ENCODE results near the gene MRGPRE.
"Not testable (repeated sequence)": the region's sequence is repeated elsewhere in the genome, so short reads cannot be mapped to it uniquely, and the experiment has no call there.

The MRGPRE gene, protein sequence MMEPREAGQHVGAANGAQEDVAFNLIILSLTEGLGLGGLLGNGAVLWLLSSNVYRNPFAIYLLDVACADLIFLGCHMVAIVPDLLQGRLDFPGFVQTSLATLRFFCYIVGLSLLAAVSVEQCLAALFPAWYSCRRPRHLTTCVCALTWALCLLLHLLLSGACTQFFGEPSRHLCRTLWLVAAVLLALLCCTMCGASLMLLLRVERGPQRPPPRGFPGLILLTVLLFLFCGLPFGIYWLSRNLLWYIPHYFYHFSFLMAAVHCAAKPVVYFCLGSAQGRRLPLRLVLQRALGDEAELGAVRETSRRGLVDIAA

DNA sequence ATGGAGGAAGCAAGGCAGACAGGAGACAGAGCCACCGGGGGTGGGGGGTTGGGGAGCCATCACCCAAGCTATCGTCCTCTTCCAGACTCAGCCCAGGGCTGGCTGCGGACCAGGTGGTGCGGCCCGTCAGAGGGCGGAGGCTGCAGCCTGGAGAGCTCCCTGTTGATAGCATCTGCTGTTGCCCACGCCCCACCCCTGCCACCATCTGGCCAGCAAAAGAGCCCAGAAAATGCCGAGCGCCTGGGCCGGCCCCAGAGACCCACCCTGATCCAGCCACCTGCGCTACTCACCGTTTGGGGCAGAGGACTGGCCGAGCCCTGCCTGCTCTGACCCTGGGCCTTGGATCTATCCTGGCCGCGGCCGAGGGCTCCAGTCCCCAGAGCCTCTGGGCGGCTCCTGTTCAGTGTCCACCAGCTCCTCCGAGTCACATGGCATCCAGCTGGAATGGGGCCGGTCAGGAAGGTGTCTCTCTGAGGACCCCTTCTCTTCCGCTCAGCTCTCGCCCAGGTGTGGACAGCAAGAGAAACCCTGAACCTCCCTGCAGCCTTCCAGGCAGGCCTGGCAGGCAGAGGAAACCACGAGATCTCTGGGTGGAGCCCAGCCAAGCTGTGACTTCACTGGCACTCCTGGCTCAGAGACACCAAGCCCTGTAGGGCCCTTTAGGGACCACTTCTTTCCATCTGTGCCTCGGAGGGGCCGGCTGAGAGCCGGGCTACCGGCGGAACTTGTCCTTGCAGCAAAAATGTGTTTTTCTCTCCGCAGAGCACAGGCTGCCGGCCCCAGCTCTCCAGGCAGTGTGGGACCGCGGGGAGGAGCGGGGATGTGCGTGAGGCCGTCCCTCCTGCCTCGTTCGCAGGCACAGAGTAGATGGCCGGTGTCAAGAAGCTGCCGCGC, at the start of gene MRGPRE:
Gene MRGPRE (minus strand): TSS at position 567 of the 894 bp plus-strand sequence. CDS start 3,618 bp downstream, outside the sequence.
- DNase-seq = no peak

DNA sequence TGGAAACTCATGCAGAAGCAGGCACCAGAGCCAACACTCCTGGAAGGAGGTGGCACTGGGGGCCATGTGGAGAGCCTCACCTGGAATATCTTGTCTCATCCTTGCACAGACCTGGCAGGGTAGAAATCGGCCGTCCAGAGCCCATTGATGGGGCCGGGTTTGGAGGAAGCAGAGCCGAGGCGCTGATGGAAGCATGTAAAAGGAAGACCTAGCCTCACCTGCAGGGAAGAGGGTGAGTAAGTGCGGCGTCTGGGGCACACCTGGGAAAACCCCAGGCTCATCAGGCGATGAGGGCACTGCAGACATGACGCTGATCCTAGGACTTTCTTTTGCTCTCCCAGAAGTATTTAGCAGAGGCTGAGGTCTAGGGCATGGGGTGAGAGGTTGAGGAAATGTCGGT, 48.9 kb upstream of the MRGPRE start:
- not testable (repeated sequence) for DNase-seq

DNA sequence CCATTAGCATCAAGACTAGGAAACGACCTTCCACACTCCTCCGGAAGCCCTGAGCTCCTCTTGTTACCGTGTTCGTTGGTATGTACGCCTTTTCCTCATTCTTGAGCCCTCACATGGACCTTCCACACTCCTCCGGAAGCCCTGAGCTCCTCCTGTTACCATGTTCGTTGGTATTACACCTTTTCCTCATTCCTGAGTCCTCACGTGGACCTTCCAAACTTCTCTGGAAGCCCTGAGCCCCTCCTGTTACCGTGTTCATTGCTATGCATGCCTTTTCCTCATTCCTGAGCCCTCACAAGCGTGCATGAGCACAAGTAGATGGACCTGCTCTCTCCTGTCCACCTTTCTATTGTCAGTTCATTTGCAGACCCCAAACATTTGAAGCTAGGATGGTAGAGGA, 48.4 kb upstream of the MRGPRE start:
- DNase-seq = not testable (repeated sequence)

DNA sequence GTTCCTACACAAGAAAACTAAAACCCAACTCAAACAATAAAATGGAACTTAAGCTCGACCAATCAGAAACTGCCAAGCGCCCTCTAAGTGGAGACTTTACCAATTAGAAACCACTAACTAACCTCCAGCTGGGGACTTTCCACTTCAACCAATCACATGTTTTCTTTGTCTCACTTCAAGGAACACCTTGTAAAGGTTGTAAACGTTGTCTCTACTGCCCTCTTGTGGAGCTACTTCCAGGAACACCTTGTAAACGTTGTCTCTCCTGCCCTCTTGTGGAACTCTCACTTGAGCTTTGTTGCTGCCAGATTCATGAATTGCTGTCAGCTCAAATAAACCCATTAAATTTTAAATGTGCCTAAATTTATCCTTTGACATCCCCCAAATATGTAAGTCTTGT, 46.7 kb upstream of the MRGPRE start:
- not testable (repeated sequence) for DNase-seq

DNA sequence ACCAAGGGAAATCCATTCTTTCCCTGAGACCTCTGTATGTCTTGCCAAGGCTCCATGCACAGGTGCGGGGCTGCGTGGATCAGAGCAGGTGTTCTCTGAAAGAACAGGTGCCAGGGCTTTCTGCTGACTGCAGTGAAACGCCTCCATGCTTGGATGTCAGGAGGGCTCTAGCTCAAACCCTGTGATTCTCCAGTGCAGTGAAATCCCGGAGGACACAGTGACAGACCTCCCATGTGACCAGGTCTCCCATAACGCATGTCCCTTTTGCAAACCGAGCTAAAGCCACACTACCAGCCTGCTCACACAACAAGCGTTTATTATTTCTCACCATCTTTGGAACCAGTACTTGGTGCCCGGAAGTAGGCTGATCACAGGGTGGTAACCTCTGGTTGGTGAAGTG, 41.4 kb upstream of the MRGPRE start:
- DNase-seq = not testable (repeated sequence)

DNA sequence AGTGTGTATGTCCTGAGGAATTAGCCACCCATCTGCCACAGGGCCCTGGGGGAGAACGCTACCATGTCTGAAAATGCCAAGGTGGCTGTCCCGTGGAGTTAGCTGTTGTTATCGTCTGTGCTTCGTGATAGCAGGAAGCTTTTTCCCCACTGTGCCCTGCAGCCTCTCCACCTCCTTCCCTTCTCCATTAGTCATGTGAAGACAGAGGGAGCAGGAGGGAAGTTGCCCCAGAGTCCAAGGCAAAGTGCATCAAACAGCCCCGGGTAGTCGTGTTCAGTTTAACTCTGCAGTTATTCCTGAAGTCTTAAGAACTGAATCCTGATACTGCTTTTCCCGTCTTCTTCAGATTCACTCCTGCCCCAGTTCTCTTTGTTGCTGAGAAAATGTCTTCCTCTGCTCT, 30.3 kb upstream of the MRGPRE start:
- not testable (repeated sequence) for DNase-seq

DNA sequence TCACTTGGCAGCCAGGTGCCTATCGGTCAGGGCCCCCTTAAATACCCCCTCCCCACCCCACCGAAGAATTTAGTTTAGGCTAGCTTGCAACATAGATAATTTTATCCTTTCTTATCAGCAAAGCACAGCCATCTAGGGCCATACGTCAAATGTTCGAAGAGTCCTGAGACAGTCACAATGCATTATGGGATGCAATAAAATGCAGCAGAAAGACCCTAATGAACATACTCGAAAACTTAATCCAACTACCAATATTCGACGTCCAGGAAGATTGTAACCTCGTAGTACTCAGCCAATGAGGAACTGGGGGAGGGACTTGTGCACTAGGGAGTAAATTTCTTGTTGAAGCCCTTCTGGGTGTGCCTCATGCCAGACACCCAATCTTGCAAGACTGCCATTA, 29.6 kb upstream of the MRGPRE start:
- DNase-seq = not testable (repeated sequence)

DNA sequence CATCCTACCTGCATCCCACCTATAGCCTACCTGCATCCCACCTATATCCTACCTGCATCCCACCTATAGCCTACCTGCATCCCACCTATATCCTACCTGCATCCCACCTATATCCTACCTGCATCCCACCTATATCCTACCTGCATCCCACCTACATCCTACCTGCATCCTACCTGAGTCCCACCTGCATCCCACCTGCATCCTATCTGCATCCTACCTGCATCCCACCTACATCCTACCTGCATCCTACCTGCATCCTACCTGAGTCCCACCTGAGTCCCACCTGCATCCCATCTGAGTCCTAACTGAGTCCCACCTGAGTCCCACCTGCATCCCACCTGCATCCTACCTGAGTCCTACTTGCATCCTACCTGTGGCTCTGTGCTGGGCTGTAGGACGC, 25.3 kb upstream of the MRGPRE start:
- DNase-seq = not testable (repeated sequence)

DNA sequence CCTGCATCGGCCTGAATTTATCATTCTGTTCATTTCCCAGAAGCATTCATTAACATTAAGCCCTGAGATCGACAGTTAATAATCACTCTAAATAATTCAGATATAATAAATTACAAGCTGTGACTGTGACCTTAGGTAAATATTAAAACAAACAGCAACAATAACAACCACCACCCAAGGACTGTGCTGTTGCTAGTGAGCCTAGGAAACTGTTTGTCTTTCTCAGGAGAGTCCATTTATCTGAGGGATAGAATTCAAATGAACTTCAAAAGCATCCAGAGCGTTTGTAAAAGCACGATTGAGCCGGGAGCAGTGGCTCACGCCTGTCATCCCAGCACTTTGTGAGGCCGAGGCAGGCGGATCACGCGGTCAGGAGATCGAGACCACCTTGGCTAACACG, 23.0 kb upstream of the MRGPRE start:
- not testable (repeated sequence) for DNase-seq

DNA sequence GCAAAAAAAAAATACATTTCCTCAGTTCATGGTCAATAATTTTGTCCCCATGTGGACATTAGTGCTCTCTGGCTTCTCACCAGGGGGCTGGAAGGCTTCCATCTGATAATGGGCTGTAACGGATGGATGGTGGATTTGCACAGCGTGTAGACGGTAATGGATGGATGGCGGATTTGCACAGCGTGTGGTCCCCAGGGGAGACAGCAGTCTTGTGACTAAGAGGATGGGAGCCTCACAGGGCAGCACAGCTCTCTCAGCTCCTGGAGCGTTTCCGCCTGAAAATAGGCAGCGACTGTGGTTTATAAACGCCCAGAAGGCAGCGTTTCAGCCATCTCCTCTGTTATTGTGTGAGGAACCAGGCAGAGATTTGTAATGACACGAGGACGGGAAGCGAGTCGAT, 22.6 kb upstream of the MRGPRE start:
- not testable (repeated sequence) for DNase-seq

DNA sequence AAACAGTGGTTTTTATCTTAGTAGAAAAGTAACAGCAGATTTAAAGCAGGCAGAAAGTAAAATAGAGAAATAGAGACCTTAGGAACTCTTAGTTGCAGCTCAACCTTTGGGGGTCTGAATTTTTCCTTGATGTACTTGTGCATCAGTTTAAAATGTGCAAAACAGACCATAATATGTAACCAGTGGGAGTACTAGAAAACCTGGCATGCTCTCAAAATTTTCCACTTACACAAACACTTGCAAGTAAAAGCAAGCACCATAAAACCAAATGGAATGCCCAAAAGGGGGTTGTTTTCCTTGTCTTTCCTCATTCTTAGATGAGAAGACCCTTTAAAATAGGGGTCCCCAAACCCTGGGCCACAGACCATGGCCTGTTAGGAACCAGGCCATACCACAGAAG, 12.9 kb upstream of the MRGPRE start:
- DNase-seq = no peak

DNA sequence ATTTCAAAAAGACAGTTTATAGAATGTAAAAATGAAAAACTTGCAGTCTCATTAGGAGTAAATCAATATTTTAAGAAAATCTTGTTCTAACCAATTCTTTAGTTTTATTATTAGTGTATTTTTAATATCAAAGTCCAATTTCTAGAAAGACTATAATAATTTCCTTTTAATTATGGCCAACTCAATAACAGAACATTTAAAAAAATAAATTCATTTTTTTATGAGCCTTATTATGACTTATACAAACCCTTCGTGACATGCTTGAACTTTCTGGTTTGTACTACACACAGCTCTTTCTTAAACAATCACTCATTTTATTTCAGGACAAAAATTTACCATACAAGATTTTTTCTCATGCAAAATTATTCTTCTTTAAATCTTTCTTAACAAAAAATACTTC, 11.7 kb upstream of the MRGPRE start:
- no peak for DNase-seq

DNA sequence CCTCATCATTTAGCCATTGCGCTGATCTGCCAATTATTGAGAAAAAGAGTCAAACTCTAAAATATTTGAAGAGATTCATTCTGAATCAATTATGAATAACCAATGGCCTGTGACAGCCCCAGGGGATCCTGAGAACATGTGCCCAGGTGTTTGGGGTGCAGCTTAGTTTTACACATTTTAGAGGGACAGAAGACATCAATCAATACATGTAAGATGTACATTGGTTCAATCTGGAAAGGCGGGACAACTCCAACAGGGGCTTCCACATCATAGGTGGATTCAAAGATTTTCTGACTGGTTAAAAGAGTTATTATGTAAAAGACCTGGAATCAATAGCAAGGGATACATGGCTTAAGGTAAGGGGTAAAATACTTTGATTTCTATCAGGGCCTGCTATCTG, 4.9 kb upstream of the MRGPRE start:
- no peak for DNase-seq

DNA sequence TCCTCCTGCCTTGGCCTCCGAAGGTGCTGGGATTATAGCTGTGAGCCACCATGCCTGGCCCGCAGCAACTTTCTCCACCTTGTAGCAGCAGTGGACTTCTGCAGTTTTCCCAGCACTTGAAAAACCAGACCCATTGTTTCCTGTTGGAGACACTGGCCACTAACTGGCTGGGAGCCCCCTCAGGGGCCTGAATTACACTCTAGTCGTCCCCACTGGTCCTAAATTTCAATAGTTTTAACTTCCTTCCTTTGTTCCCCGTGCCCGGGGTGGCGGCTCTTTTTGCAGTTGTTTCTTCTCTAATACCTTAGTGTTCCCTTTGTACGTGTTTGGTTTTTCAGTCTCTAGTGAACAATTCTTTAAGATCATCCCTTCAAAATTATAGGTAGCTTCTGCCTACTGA, 2.6 kb upstream of the MRGPRE start:
- no peak for DNase-seq

DNA sequence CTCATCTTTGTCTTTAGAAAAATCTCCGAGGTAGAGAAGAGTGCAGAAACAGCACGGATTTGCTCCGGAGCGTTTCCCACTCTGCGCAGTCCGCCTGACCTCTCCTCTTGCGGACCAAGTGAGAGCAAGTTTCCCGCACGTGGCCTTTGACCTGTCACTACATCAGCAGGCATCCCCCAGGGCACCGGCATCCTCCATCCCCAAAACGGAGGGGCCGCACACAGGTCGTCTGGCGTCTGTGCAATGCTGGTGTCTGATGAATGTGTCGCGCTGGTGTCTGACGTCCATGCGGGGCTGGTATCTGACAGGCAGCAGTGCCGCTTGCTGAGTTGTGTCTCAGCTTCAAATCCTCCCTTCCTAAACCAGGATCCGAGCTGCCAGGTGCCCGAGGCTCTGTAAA, 739 bp upstream of the MRGPRE start:
- DNase-seq = no peak

DNA sequence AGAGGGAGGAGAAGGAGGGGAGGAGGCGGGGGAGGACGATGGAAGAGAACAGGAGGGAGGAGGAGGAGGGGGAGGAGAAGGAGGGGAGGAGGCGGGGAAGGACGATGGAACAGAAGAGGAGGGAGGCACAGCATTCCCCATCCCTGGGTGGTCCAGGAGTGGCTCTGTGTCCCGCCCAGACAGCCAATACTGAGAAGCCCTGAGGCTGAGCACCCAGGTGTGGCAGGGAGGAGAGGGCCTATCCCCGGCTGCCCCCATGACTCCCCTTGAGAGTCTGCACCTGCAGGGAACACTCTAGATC, 717 bp downstream of the MRGPRE start:
- DNase-seq = no peak

DNA sequence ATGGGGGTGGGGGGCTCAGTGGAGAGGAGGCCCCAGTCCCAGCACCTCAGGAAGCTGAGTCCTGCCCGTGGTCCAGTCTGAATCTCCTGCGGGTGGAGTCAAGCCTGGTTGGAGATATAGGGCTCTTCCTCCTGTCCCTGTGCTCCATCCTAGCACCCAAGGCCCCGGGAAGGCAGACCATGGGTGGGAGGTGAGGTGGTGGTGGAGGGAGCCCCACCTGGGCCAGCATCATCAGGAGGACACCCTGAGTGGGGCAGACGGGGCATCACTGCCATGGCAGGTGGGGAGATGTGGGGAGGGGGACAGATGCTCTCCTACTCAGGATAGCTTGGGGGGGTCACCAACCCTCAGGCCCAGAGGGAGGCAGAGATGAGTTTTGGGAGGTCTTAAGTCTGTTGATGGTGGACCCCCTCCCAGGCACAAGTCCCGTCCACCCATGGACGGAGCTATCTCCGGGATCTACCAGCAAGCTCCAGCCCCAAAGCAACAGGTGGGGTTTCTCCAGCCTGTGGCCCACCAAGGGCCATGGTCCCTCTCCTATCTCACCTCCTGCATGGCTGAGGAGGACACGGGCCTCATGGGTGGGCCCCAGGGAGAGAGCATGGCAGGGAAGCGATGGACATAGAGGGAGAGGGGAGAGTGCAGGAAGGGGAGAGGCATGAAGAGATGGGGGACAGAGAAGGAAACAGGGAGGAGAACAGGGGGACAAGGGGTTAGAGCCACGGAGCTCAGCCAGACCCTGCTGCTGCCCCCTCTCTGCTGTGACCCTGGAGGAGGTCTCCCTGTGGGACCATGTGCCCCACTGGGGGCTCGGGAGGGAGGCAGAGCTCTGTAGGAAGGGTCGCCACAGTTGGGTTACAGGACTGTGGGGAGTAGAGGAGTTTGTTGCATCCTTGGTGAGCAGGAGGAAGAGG, 1.3 kb downstream of the MRGPRE start:
- no peak for DNase-seq

DNA sequence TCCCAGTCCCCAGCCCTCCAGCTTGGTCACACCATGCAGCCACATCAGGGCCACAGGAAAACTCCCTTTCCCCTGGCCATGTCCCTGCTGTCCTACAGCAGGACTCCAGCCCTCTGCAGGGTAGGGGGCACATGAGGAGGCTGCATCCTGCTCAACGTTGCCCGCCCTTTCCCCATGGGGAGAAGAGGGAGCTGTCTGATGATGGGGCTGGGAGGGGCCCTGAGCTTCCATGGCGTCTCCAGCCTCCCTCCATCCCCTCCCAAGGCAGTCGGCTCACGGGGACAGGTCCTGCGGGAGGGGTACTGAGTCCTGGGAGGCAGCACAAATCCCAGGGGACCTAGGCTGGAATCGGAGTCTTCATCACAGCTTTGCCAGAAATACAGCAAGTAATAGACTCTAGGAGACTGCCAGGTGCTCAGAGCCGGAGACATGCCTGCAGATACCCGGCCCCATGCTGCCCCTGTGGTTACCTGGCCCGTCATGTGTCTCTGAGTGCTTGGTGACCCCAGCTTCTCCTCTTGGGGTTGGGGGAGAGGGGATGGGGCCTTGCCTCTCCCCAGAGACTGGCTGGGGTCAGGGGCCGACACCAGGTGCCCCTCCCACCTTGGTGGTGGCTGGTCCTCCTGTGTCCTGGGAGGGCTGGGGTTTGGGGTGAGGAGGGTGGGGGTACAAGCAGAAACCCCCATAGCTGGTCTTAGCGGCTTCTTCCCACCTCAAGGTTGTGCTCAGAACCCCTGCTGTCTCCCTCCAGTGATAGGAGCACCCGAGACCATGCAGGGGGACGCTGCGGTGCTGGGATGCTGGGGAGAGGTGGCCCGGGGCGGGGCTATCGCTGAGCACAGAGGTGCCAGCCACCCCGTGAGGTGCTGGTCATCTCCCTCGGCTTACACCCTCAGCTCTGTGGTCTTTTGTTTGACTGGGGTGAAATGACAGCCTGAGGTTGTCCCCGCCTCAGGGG, 2.3 kb downstream of the MRGPRE start:
- no peak for DNase-seq

DNA sequence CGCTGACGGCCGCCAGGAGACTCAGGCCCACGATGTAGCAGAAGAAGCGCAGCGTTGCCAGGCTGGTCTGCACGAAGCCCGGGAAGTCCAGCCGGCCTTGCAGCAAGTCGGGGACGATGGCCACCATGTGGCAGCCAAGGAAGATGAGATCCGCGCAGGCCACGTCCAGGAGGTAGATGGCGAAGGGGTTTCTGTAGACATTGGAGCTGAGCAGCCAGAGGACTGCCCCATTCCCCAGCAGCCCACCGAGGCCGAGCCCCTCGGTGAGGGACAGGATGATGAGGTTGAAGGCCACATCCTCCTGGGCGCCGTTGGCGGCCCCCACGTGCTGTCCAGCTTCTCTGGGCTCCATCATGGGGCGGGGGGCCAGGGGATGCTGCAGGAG, 3.8 kb downstream of the MRGPRE start:
- no peak for DNase-seq

DNA sequence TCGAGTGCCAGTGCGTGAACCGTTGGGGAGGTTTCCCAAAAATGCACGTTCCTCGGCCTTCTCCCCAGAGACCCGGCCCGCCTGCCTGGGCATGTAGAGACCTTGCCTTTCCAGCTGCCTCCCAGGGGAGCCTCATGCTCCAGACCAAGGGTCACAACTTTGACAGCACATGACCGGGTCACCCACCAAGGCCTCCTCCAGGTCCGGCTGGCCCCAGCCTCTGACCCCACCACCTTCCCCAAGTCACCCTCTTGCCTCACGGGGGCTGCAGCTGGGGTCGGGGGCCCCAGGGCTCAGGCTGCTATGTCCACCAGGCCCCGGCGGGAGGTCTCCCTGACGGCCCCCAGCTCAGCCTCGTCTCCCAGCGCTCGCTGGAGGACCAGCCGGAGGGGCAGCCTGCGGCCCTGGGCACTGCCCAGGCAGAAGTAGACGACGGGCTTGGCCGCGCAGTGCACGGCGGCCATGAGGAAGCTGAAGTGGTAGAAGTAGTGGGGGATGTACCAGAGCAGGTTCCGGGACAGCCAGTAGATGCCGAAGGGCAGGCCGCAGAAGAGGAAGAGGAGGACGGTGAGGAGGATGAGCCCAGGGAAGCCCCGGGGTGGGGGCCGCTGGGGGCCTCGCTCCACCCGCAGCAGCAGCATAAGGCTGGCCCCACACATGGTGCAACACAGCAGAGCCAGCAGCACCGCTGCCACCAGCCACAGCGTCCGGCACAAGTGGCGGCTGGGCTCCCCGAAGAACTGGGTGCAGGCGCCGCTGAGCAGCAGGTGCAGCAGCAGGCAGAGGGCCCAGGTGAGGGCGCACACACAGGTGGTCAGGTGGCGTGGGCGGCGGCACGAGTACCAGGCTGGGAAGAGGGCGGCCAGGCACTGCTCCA, 4.4 kb downstream of the MRGPRE start:
- no peak for DNase-seq
